H9 (cell line): Measurements from ENCODE around the gene SLC24A3. TPM values are rescaled to one million over a fixed set of nuclear protein-coding genes. Genes with fewer than 3 reads are reported as not detected.

ENCODE experiments used
- DNase-seq: peaks from one replicate; pipeline ENCODE4 v3.0.0-alpha.2; 2017
- H2AFZ ChIP-seq: one replicate; pipeline ENCODE4 v1.6.1; 2013; ENCODE audit warnings: mild to moderate bottlenecking, low read length, control low read depth, moderate library complexity
- H2AK5ac ChIP-seq: 2 replicates; pipeline ENCODE4 v1.6.1; 2013; ENCODE audit warnings: low read length, control low read depth, mixed read lengths; ENCODE audit not compliant: insufficient read length
- H2BK120ac ChIP-seq: one replicate; pipeline ENCODE4 v1.6.1; 2013; ENCODE audit warnings: low read depth, mild to moderate bottlenecking, low read length, control low read depth, inconsistent platforms; ENCODE audit not compliant: poor library complexity, severe bottlenecking
- H2BK12ac ChIP-seq: 2 replicates; pipeline ENCODE4 v1.6.1; 2013; ENCODE audit warnings: low read length, control low read depth, mixed read lengths, low read depth; ENCODE audit not compliant: insufficient read length
- H2BK15ac ChIP-seq: 2 replicates; pipeline ENCODE4 v1.6.1; 2013; ENCODE audit warnings: low read depth, low read length, control low read depth
- H2BK20ac ChIP-seq: one replicate; pipeline ENCODE4 v1.6.1; 2013; ENCODE audit warnings: low read depth, mild to moderate bottlenecking, low read length, control low read depth, inconsistent platforms; ENCODE audit not compliant: poor library complexity, severe bottlenecking
- H2BK5ac ChIP-seq: 2 replicates; pipeline ENCODE4 v1.6.1; 2013; ENCODE audit warnings: low read length, control low read depth, mixed read lengths; ENCODE audit not compliant: insufficient read length
- H3K14ac ChIP-seq: 2 replicates; pipeline ENCODE4 v1.6.1; 2013; ENCODE audit warnings: low read length, control low read depth; ENCODE audit not compliant: insufficient read depth
- H3K18ac ChIP-seq: 2 replicates; pipeline ENCODE4 v1.6.1; 2013; ENCODE audit warnings: low read depth, mild to moderate bottlenecking, mixed read lengths, low read length, control low read depth; ENCODE audit not compliant: insufficient read length
- H3K23ac ChIP-seq: 2 replicates; pipeline ENCODE4 v1.6.1; 2013; ENCODE audit warnings: low read length, control low read depth, mixed read lengths, low read depth; ENCODE audit not compliant: insufficient read length
- H3K23me2 ChIP-seq: 2 replicates; pipeline ENCODE4 v1.6.1; 2013; ENCODE audit warnings: low read depth, mild to moderate bottlenecking, mixed read lengths, low read length, control low read depth; ENCODE audit not compliant: insufficient read length, poor library complexity, severe bottlenecking
- H3K27ac ChIP-seq: 2 replicates; pipeline ENCODE4 v1.5.1; 2013; ENCODE audit warnings: low read length, control low read depth, mixed read lengths, low read depth; ENCODE audit not compliant: insufficient read length
- H3K27me3 ChIP-seq: 2 replicates; pipeline ENCODE4 v1.6.1; 2013; ENCODE audit warnings: low read length, control low read depth, inconsistent platforms; ENCODE audit not compliant: insufficient read depth
- H3K4ac ChIP-seq: 2 replicates; pipeline ENCODE4 v1.6.1; 2013; ENCODE audit warnings: low read depth, mild to moderate bottlenecking, control low read depth, inconsistent platforms, low read length, moderate library complexity
- H3K4me1 ChIP-seq: 2 replicates; pipeline ENCODE4 v1.6.1; 2013; ENCODE audit warnings: low read length, control low read depth, inconsistent platforms; ENCODE audit not compliant: insufficient read depth
- H3K4me2 ChIP-seq: 2 replicates; pipeline ENCODE4 v1.6.1; 2013; ENCODE audit warnings: low read length, control low read depth, mixed read lengths; ENCODE audit not compliant: insufficient read length, insufficient read depth
- H3K56ac ChIP-seq: 2 replicates; pipeline ENCODE4 v1.6.1; 2013; ENCODE audit warnings: low read depth, mild to moderate bottlenecking, mixed read lengths, low read length, control low read depth; ENCODE audit not compliant: insufficient read length
- H3K79me1 ChIP-seq: 2 replicates; pipeline ENCODE4 v1.6.1; 2013; ENCODE audit warnings: low read depth, mild to moderate bottlenecking, moderate library complexity, low read length, control low read depth, inconsistent platforms; ENCODE audit not compliant: insufficient read depth, poor library complexity, severe bottlenecking
- H3K79me2 ChIP-seq: 2 replicates; pipeline ENCODE4 v1.6.1; 2013; ENCODE audit warnings: low read length, control low read depth, inconsistent platforms; ENCODE audit not compliant: insufficient read depth
- H3K9ac ChIP-seq: 2 replicates; pipeline ENCODE4 v1.6.1; 2013; ENCODE audit warnings: low read length, control low read depth, mixed read lengths; ENCODE audit not compliant: insufficient read length; ENCODE audit errors: extremely low read depth
- H3K9me3 ChIP-seq: one replicate; pipeline ENCODE4 v1.6.1; 2013; ENCODE audit warnings: low read depth, low read length, inconsistent platforms; ENCODE audit not compliant: control insufficient read depth
- H3T11ph ChIP-seq: one replicate; pipeline ENCODE4 v1.6.1; 2013; ENCODE audit warnings: mild to moderate bottlenecking, low read length, control low read depth, inconsistent platforms
- H4K20me1 ChIP-seq: one replicate; pipeline ENCODE4 v1.6.1; 2013; ENCODE audit not compliant: control insufficient read depth, insufficient read length, insufficient read depth
- H4K5ac ChIP-seq: 2 replicates; pipeline ENCODE4 v1.6.1; 2013; ENCODE audit warnings: low read depth, mild to moderate bottlenecking, mixed read lengths, low read length, control low read depth; ENCODE audit not compliant: insufficient read length
- H4K8ac ChIP-seq: replicated peaks from 2 replicates; pipeline ENCODE4 v1.6.1; 2013; ENCODE audit warnings: low read length, control low read depth, mixed read lengths, low read depth; ENCODE audit not compliant: insufficient read length
- H4K91ac ChIP-seq: 2 replicates; pipeline ENCODE4 v1.6.1; 2013; ENCODE audit warnings: low read depth, mild to moderate bottlenecking, moderate library complexity, mixed read lengths, low read length, control low read depth; ENCODE audit not compliant: insufficient read length
- H3K27ac Mint-ChIP-seq, 3 experiments: 2 replicates in 2 of 3; 3 replicates in 1 of 3; pipeline ENCODE4 v1.8.0; 2020 to 2021; ENCODE audit warnings: mixed read lengths in 3 of 3, mild to moderate bottlenecking in 1 of 3, moderate library complexity in 1 of 3
- H3K27me3 Mint-ChIP-seq: 2 replicates; pipeline ENCODE4 v1.8.0; 2021; ENCODE audit warnings: low read depth, mild to moderate bottlenecking, moderate library complexity, mixed read lengths
- H3K36me3 Mint-ChIP-seq, 3 experiments: 2 replicates in 2 of 3; 3 replicates in 1 of 3; pipeline ENCODE4 v1.8.0; 2020 to 2021; ENCODE audit warnings: low read depth in 3 of 3, mixed read lengths in 3 of 3; ENCODE audit not compliant: insufficient read depth in 1 of 3
- H3K4me1 Mint-ChIP-seq, 2 experiments: 2 replicates each; pipeline ENCODE4 v1.8.0; 2020; ENCODE audit warnings: mixed read lengths in 2 of 2
- H3K4me3 Mint-ChIP-seq, 2 experiments: 2 replicates in 1 of 2; 3 replicates in 1 of 2; pipeline ENCODE4 v1.8.0; 2020 to 2021; ENCODE audit warnings: mild to moderate bottlenecking in 2 of 2, mixed read lengths in 2 of 2, moderate library complexity in 1 of 2
- H3K9me3 Mint-ChIP-seq, 2 experiments: 2 replicates in 1 of 2; 3 replicates in 1 of 2; pipeline ENCODE4 v1.8.0; 2020; ENCODE audit warnings: mild to moderate bottlenecking in 2 of 2, mixed read lengths in 2 of 2, moderate library complexity in 1 of 2
- WGBS: extraction: QIAGEN DNeasy Blood & Tissue Kit; methylation state at CpG from one replicate; pipeline ENCODE4 v1.1.7; 2013; ENCODE audit warnings: missing lambda C conversion rate, low lambda C conversion rate, mixed read lengths; ENCODE audit not compliant: insufficient read length; ENCODE audit errors: extremely low coverage; 5-methylcytosine and 5-hydroxymethylcytosine counted together
- total RNA-seq: library from RNA; stranded (reverse); gene quantifications from 2 replicates; pipeline ENCODE4 v1.2.1, GENCODE V29; 2021
- TF ChIP-seq, protein P1 (sequence below): fragments of 200-600 bp; sonication (generic); conservative IDR thresholded peaks from 3 replicates; pipeline ENCODE4 v1.8.0; 2021; ENCODE audit warnings: antibody characterized with exemption, mild to moderate bottlenecking

The SLC24A3 gene
- total RNA-seq, 1 experiment from 2014 or later = 0.83 TPM

DNA sequence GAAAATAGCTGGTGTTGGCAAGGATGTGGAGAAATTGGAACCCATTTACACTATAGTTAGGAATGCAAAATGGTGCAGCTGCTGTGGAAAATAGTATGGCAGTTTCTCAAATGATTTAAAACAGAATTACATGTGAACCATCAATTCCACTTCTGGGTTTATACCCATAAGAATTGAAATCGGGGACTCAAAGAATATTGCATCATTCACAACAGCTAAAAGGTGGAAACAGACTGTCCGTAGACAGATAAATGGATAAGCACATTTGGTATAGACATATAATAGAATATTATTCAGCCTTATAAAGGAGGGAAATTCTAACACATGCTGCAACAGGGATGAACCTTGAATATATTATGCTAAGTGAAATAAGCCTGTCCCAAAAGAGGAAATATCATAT, 355.7 kb downstream of the SLC24A3 start:
- Histone ChIP-seq H3K9ac (no peak overlapping the region), H4K91ac (no peak overlapping the region), H3K27ac (no peak overlapping the region), H3K4ac (no peak overlapping the region), H2BK5ac (no peak overlapping the region), H4K8ac (no peak overlapping the region), H3K4me1 (no peaks in the 10 kb centered on the region), H2BK12ac (no peak overlapping the region), H3K56ac (no peak overlapping the region), H2AK5ac (no peak overlapping the region), H2AFZ (no peak overlapping the region), H3K18ac (no peak overlapping the region), H3K14ac (no peak overlapping the region), H3K79me1 (no peaks in the 10 kb centered on the region), H3K79me2 (no peaks in the 10 kb centered on the region), H2BK15ac (no peak overlapping the region), H3K23me2 (no peaks in the 10 kb centered on the region), H2BK120ac (no peak overlapping the region), H3T11ph (no peak overlapping the region), H3K4me2 (no peak overlapping the region), H3K23ac (no peak overlapping the region), H4K20me1 (no peaks in the 10 kb centered on the region), H4K5ac (no peak overlapping the region), H2BK20ac (no peak overlapping the region), H3K9me3 (no peaks in the 10 kb centered on the region), H3K27me3 (no peaks in the 10 kb centered on the region)
- H3K4me3 Mint-ChIP-seq = no peak overlapping the region
- no peak overlapping the region for H3K27ac Mint-ChIP-seq
- no peak for DNase-seq
- TF ChIP-seq, protein P1, sequence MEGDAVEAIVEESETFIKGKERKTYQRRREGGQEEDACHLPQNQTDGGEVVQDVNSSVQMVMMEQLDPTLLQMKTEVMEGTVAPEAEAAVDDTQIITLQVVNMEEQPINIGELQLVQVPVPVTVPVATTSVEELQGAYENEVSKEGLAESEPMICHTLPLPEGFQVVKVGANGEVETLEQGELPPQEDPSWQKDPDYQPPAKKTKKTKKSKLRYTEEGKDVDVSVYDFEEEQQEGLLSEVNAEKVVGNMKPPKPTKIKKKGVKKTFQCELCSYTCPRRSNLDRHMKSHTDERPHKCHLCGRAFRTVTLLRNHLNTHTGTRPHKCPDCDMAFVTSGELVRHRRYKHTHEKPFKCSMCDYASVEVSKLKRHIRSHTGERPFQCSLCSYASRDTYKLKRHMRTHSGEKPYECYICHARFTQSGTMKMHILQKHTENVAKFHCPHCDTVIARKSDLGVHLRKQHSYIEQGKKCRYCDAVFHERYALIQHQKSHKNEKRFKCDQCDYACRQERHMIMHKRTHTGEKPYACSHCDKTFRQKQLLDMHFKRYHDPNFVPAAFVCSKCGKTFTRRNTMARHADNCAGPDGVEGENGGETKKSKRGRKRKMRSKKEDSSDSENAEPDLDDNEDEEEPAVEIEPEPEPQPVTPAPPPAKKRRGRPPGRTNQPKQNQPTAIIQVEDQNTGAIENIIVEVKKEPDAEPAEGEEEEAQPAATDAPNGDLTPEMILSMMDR = no peak
- peaks cover 7% of the 10 kb centered on the region; the same call in 1 of the 2 replicates for H3K27me3 Mint-ChIP-seq
- no peaks in the 10 kb centered on the region; a peak in 2 of 7 replicates for H3K36me3 Mint-ChIP-seq
- no CpG with 5 or more reads among the region's 2 CpGs for WGBS
- H3K9me3 Mint-ChIP-seq = peaks cover 4 to 8% of the 10 kb centered on the region in 2 experiments; a peak in 4 of 5 replicates
- peaks cover 2 to 3% of the 10 kb centered on the region in 2 experiments; a peak in 2 of 4 replicates for H3K4me1 Mint-ChIP-seq
